Gastroesophageal sphincter (tissue), 4 donors: ENCODE results near the gene BCL2L13. TPM values are rescaled to one million over a fixed set of nuclear protein-coding genes. Genes with fewer than 3 reads are reported as not detected.

Experiments
- ATAC-seq: fragments of 150-250 bp; one replicate; pipeline ENCODE4 v1.9.1; 2016; ENCODE audit warnings: mild to moderate bottlenecking, moderate library complexity
- H3K27ac ChIP-seq, 4 donors: fragments of 200-600 bp; sonication (generic) in 3 of 4; 1 replicate in 3 of 4; 2 replicates in 1 of 4; pipeline ENCODE4 v1.5.1; 2016 to 2019
- H3K27me3 ChIP-seq: fragments of 200-600 bp; sonication (generic); one replicate; pipeline ENCODE4 v1.5.1; 2019
- H3K36me3 ChIP-seq, 2 donors: fragments of 200-600 bp; sonication (generic); one replicate each; pipeline ENCODE4 v1.5.1; 2019; ENCODE audit warnings: control low read depth in 1 of 2
- H3K4me1 ChIP-seq, 3 donors: fragments of 200-600 bp; sonication (generic); 1 replicate in 2 of 3; 2 replicates in 1 of 3; pipeline ENCODE4 v1.5.1; 2016 to 2019; ENCODE audit warnings: control low read depth in 2 of 3
- H3K4me3 ChIP-seq, 2 donors: fragments of 200-600 bp; sonication (generic); one replicate each; pipeline ENCODE4 v1.5.1; 2019; ENCODE audit warnings: mild to moderate bottlenecking in 1 of 2, moderate library complexity in 1 of 2
- H3K9me3 ChIP-seq, 3 donors: fragments of 200-600 bp; sonication (generic); one replicate each; pipeline ENCODE4 v1.5.1; 2017 to 2019; ENCODE audit warnings: control low read depth in 2 of 3
- CTCF ChIP-seq, 4 experiments: fragments of 200-600 bp in 2 of 4; fragments of 450-650 bp in 2 of 4; sonication (generic) in 1 of 4; IDR thresholded peaks; one replicate each; pipeline ENCODE4 v1.5.1; 2017 to 2019; ENCODE audit warnings: antibody characterized with exemption in 4 of 4, mild to moderate bottlenecking in 2 of 4, moderate library complexity in 2 of 4
- EP300 ChIP-seq: sonication (generic); formaldehyde crosslinking; IDR thresholded peaks from one replicate; pipeline ENCODE4 v1.6.1; 2017; ENCODE audit warnings: antibody characterized with exemption, mild to moderate bottlenecking
- POLR2A ChIP-seq, 2 donors: fragments of 450-650 bp; IDR thresholded peaks; one replicate each; pipeline ENCODE4 v1.6.1; 2017; ENCODE audit warnings: antibody characterized with exemption in 2 of 2, mild to moderate bottlenecking in 2 of 2, moderate library complexity in 1 of 2
- POLR2AphosphoS5 ChIP-seq: sonication (generic); formaldehyde crosslinking; IDR thresholded peaks from one replicate; pipeline ENCODE4 v1.6.1; 2017; ENCODE audit warnings: antibody characterized with exemption
- WGBS, 2 donors: methylation state at CpG; one replicate each; pipeline ENCODE4 v1.1.5; 2018; ENCODE audit warnings: low coverage in 1 of 2; 5-methylcytosine and 5-hydroxymethylcytosine counted together
- total RNA-seq, 4 donors: library from RNA; depleted of rRNA; stranded (reverse); fragments of >200 nt; gene quantifications; one replicate each; pipeline ENCODE4 v1.1.0, GENCODE V29; 2016

The BCL2L13 gene
- total RNA-seq, 4 donors from 2014 or later, result 68.5 to 193 (median 131) TPM

- Histone ChIP-seq H3K27ac (peak overlapping the region in 1 of 4 donors; percentile 73), H3K4me1 (peaks cover 0 to 24% (median 13%) of the 10 kb centered on the region in 3 donors), H3K4me3 (peak overlapping the region in 1 of 2 donors; percentile 91), H3K9me3 (no peaks in the 10 kb centered on the region), H3K27me3 (peaks cover 3% of the 10 kb centered on the region), H3K36me3 (no peaks in the 10 kb centered on the region)
- ATAC-seq, result no peak
- TF ChIP-seq POLR2A (IDR thresholded peaks at IDR 0.05) (no peak), CTCF (IDR thresholded peaks at IDR 0.05) (no peak), POLR2AphosphoS5 (no peak), EP300 (no peak)
- no CpG with 5 or more reads among the region's 18 CpGs for WGBS, 2 donors
These were observed 134.5 kb downstream of the BCL2L13 start for GRCh38 chr22:17772958-17773605.

GRCh38 chr22:17773606-17774205, 135.1 kb downstream of the BCL2L13 start:
- H3K9me3 ChIP-seq, result no peaks in the 10 kb centered on the region
- H3K4me1 ChIP-seq, result peaks cover 0 to 24% (median 13%) of the 10 kb centered on the region in 3 donors
- peaks cover 3% of the 10 kb centered on the region for H3K27me3 ChIP-seq
- WGBS, 2 donors, result no CpG with 5 or more reads among the region's 47 CpGs
- TF ChIP-seq EP300 (no peak), POLR2AphosphoS5 (no peak), CTCF (IDR thresholded peaks at IDR 0.05) (no peak), POLR2A (IDR thresholded peaks at IDR 0.05) (no peak)
- no peaks in the 10 kb centered on the region for H3K36me3 ChIP-seq
- peak overlapping the region in 3 of 4 donors; percentile 37 to 73 (median 63) for H3K27ac ChIP-seq
- peak overlapping the region; percentile 61 to 91 for H3K4me3 ChIP-seq
- ATAC-seq, result peak; percentile 22

- Histone ChIP-seq H3K4me3 (peak within 1 kb of the TSS; percentile 61 to 91), H3K4me1 (peaks cover 0 to 24% (median 13%) of the 10 kb centered on the region in 3 donors), H3K27ac (peak within 1 kb of the TSS in 3 of 4 donors; percentile 37 to 73 (median 63)), H3K9me3 (no peaks in the 10 kb centered on the region), H3K27me3 (peaks cover 5% of the 10 kb centered on the region), H3K36me3 (no peaks in the 10 kb centered on the region)
- WGBS, 2 donors, result 0 to 5% methylated on average over 1 to 3 of the region's 64 CpGs
- peak; percentile 72 for ATAC-seq
- no peak for TF ChIP-seq CTCF (IDR thresholded peaks at IDR 0.05)
- TF ChIP-seq POLR2A (IDR thresholded peaks at IDR 0.05), result peak; percentile 14 to 24
These were observed 135.8 kb downstream of the BCL2L13 start, which contains the start of gene BID for GRCh38 chr22:17774206-17774925. Gene BID (minus strand): TSS chr22:17774469. CDS start chr22:17750116, 24,353 bp downstream.

- Histone ChIP-seq H3K4me3 (peak overlapping the region in 1 of 2 donors; percentile 91), H3K9me3 (no peaks in the 10 kb centered on the region), H3K27me3 (peaks cover 12% of the 10 kb centered on the region), H3K4me1 (peaks cover 0 to 24% (median 13%) of the 10 kb centered on the region in 3 donors), H3K36me3 (no peaks in the 10 kb centered on the region), H3K27ac (no peak overlapping the region)
- WGBS, 2 donors, result 73 to 84% methylated on average over 6 to 20 of the region's 27 CpGs
- ATAC-seq, result no peak
- TF ChIP-seq POLR2AphosphoS5, result no peak
These were observed 136.5 kb downstream of the BCL2L13 start for GRCh38 chr22:17774926-17775685.
